Neural cell (in vitro differentiated cells): ENCODE results near the gene CDR2. TPM values are rescaled to one million over a fixed set of nuclear protein-coding genes. Genes with fewer than 3 reads are reported as not detected.

Experiments used
- H2AFZ ChIP-seq: fragments of 200-600, 300-800 bp; sonication (generic), shearing (Covaris generic); 2 replicates; pipeline ENCODE4 v1.6.0; 2014; ENCODE audit warnings: low read depth, mild to moderate bottlenecking, antibody characterized with exemption, low read length, moderate library complexity
- H3F3A ChIP-seq: fragments of 200-600 bp; shearing (Covaris generic); 2 replicates; pipeline ENCODE4 v1.6.1; 2016; ENCODE audit warnings: mild to moderate bottlenecking, moderate library complexity, mixed read lengths, antibody characterized with exemption, low read length; ENCODE audit not compliant: insufficient read depth, poor library complexity, severe bottlenecking
- H3K27ac ChIP-seq: fragments of 200-600, 300-800 bp; sonication (generic), shearing (Covaris generic); 2 replicates; pipeline ENCODE4 v1.5.1; 2014; ENCODE audit warnings: mild to moderate bottlenecking, low read length, moderate library complexity
- H3K27me3 ChIP-seq: fragments of 300-800, 200-600 bp; sonication (generic), shearing (Covaris generic); 2 replicates; pipeline ENCODE4 v1.6.0; 2014; ENCODE audit warnings: mild to moderate bottlenecking, low read depth, low read length, moderate library complexity; ENCODE audit not compliant: insufficient read depth
- H3K36me3 ChIP-seq: fragments of 300-800, 200-600 bp; sonication (generic), shearing (Covaris generic); 2 replicates; pipeline ENCODE4 v1.5.1; 2014; ENCODE audit warnings: mild to moderate bottlenecking, antibody characterized with exemption, low read length, moderate library complexity; ENCODE audit not compliant: insufficient read depth
- H3K4me2 ChIP-seq: fragments of 300-800, 200-600 bp; sonication (generic), shearing (Covaris generic); 2 replicates; pipeline ENCODE4 v1.6.0; 2014; ENCODE audit warnings: mild to moderate bottlenecking, low read length
- H3K4me3 ChIP-seq: fragments of 300-800, 200-600 bp; sonication (generic), shearing (Covaris generic); 2 replicates; pipeline ENCODE4 v1.5.1; 2014; ENCODE audit warnings: mild to moderate bottlenecking, low read length, moderate library complexity
- H3K79me2 ChIP-seq: fragments of 200-600 bp; shearing (Covaris generic); replicated peaks from 2 replicates; pipeline ENCODE4 v1.6.0; 2014; ENCODE audit warnings: mild to moderate bottlenecking, low read length, moderate library complexity; ENCODE audit not compliant: insufficient read depth
- H3K9ac ChIP-seq: fragments of 300-800, 200-600 bp; sonication (generic), shearing (Covaris generic); 2 replicates; pipeline ENCODE4 v1.6.1; 2016; ENCODE audit warnings: mild to moderate bottlenecking, low read length, mixed read lengths
- H3K9me2 ChIP-seq: fragments of 200-600 bp; shearing (Covaris generic); 2 replicates; pipeline ENCODE4 v1.6.1; 2016; ENCODE audit warnings: mild to moderate bottlenecking, low read length, mixed read lengths; ENCODE audit not compliant: insufficient read depth
- H3K9me3 ChIP-seq: fragments of 200-600, 300-800 bp; sonication (generic), shearing (Covaris generic); 2 replicates; pipeline ENCODE4 v1.6.1; 2016; ENCODE audit warnings: mild to moderate bottlenecking, mixed run types, low read length, moderate library complexity, mixed read lengths
- H4K20me1 ChIP-seq: fragments of 200-600 bp; shearing (Covaris generic); 2 replicates; pipeline ENCODE4 v1.6.1; 2016; ENCODE audit warnings: mild to moderate bottlenecking, mixed run types; ENCODE audit not compliant: insufficient read depth
- EP300 ChIP-seq: fragments of 450-650 bp; conservative IDR thresholded peaks from 2 replicates; pipeline ENCODE4 v1.6.1; 2014; ENCODE audit warnings: antibody characterized with exemption, mild to moderate bottlenecking, moderate library complexity; ENCODE audit not compliant: poor library complexity, severe bottlenecking
- EZH2 ChIP-seq: fragments of 200-600, 300-800 bp; shearing (Covaris generic), sonication (generic); IDR thresholded peaks from 2 replicates; pipeline ENCODE4 v1.6.1; 2014; ENCODE audit warnings: antibody characterized with exemption, low read length, borderline replicate concordance, mild to moderate bottlenecking; ENCODE audit not compliant: insufficient read depth, poor library complexity, severe bottlenecking
- MXI1 ChIP-seq: fragments of 450-650 bp; conservative IDR thresholded peaks from 2 replicates; pipeline ENCODE4 v1.6.1; 2014; ENCODE audit warnings: antibody characterized with exemption, mild to moderate bottlenecking; ENCODE audit not compliant: poor library complexity, severe bottlenecking
- POLR2AphosphoS5 ChIP-seq: IDR thresholded peaks from 2 replicates; pipeline ENCODE4 v1.6.1; 2012
- RAD21 ChIP-seq: fragments of 450-650 bp; conservative IDR thresholded peaks from 2 replicates; pipeline ENCODE4 v1.6.1; 2014; ENCODE audit warnings: antibody characterized with exemption, mild to moderate bottlenecking, moderate library complexity
- SMC3 ChIP-seq: fragments of 450-650 bp; conservative IDR thresholded peaks from 2 replicates; pipeline ENCODE4 v1.6.1; 2014; ENCODE audit warnings: antibody characterized with exemption, mild to moderate bottlenecking, moderate library complexity; ENCODE audit not compliant: poor library complexity
- TAF1 ChIP-seq: IDR thresholded peaks from 2 replicates; pipeline ENCODE4 v1.6.1; 2012; ENCODE audit warnings: low read depth
- polyA plus RNA-seq: library from polyadenylated mRNA; depleted of rRNA; stranded (reverse); fragments of >200 nt; gene quantifications from 2 replicates; pipeline ENCODE4 v1.2.3, GENCODE V29; 2014
- TF ChIP-seq, protein P1 (sequence below): fragments of 450-650 bp; IDR thresholded peaks from 2 replicates; pipeline ENCODE4 v1.5.1; 2014; ENCODE audit warnings: antibody characterized with exemption, mild to moderate bottlenecking, moderate library complexity; ENCODE audit not compliant: poor library complexity, severe bottlenecking

The CDR2 gene
- polyA plus RNA-seq, 1 donor from 2014 or later, result 17.8 TPM

DNA sequence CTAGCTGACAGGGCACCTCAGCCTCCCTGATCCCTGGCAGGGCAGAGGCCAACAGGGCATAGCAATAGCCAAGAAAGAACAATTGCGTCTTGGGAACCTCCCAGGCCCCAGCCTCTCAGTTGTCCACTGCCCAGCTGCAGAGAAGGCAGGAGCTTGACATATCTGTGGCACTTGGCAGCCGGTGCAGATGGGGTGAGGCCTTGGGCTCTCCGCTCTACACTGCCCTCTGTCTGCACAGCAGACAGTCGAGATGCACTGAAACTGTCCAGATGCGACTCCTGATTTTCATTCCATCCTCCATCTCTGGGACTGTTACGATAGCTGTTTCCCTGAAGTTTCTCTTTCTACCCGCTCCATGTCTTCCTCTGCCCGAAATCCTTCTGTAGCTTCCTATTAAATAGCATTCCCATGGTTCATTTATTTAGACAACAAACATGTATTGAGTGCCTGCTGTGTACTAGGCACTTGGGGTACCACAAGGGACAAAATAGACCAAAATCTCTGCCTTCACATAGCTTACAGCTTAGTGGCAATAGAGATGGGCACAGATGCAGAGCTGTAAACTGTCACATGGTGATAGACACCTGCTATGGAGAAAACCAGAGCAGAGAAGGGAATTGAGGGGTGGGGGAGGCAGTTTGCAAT, 73.9 kb downstream of the CDR2 start:
- Histone ChIP-seq H3F3A (no peaks in the 10 kb centered on the region), H3K9ac (no peak overlapping the region), H3K27ac (no peak overlapping the region), H3K9me3 (no peaks in the 10 kb centered on the region), H3K9me2 (no peaks in the 10 kb centered on the region), H3K36me3 (no peaks in the 10 kb centered on the region), H3K4me2 (no peak overlapping the region), H4K20me1 (no peaks in the 10 kb centered on the region), H3K27me3 (no peaks in the 10 kb centered on the region), H3K79me2 (peaks cover 8% of the 10 kb centered on the region), H2AFZ (no peak overlapping the region), H3K4me3 (no peak overlapping the region)
- TF ChIP-seq EZH2, result no peak
- TF ChIP-seq, protein P1, sequence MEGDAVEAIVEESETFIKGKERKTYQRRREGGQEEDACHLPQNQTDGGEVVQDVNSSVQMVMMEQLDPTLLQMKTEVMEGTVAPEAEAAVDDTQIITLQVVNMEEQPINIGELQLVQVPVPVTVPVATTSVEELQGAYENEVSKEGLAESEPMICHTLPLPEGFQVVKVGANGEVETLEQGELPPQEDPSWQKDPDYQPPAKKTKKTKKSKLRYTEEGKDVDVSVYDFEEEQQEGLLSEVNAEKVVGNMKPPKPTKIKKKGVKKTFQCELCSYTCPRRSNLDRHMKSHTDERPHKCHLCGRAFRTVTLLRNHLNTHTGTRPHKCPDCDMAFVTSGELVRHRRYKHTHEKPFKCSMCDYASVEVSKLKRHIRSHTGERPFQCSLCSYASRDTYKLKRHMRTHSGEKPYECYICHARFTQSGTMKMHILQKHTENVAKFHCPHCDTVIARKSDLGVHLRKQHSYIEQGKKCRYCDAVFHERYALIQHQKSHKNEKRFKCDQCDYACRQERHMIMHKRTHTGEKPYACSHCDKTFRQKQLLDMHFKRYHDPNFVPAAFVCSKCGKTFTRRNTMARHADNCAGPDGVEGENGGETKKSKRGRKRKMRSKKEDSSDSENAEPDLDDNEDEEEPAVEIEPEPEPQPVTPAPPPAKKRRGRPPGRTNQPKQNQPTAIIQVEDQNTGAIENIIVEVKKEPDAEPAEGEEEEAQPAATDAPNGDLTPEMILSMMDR, result peak; percentile 15

DNA sequence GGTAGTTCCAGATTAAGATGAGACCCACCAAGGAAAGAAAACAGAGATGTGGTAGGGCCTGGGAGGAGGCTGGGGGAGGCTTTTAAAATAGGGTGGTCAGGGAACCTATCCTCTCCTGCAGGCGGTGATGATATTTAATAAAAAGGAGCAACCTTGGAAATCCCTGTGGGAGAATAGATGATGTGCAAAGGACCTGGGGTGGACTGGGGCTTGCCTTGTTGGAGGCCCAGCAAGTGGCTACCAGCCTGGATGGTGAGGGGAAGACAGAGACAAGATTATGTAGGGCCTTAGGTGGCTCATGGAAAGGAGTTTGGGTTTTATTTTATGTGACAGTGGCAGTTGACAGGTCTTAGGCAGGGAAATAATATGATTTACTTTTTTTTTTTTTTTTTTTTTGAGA, 75.4 kb downstream of the CDR2 start:
- peak overlapping the region; percentile 94 for H3K27ac ChIP-seq
- H3K27me3 ChIP-seq, result no peaks in the 10 kb centered on the region
- H3F3A ChIP-seq, result no peaks in the 10 kb centered on the region
- no peaks in the 10 kb centered on the region for H3K36me3 ChIP-seq
- H3K4me2 ChIP-seq, result peak overlapping the region; percentile 17
- TF ChIP-seq TAF1, result no peak
- no peak for TF ChIP-seq EP300
- no peak for TF ChIP-seq POLR2AphosphoS5
- no peak for TF ChIP-seq EZH2
- no peak for TF ChIP-seq RAD21
- TF ChIP-seq, protein P1, result no peak
- no peaks in the 10 kb centered on the region for H3K9me3 ChIP-seq
- H4K20me1 ChIP-seq, result no peaks in the 10 kb centered on the region
- peak overlapping the region; percentile 98 for H3K4me3 ChIP-seq
- H2AFZ ChIP-seq, result no peak overlapping the region
- no peaks in the 10 kb centered on the region for H3K9me2 ChIP-seq
- no peak overlapping the region for H3K9ac ChIP-seq
- peaks cover 8% of the 10 kb centered on the region for H3K79me2 ChIP-seq

DNA sequence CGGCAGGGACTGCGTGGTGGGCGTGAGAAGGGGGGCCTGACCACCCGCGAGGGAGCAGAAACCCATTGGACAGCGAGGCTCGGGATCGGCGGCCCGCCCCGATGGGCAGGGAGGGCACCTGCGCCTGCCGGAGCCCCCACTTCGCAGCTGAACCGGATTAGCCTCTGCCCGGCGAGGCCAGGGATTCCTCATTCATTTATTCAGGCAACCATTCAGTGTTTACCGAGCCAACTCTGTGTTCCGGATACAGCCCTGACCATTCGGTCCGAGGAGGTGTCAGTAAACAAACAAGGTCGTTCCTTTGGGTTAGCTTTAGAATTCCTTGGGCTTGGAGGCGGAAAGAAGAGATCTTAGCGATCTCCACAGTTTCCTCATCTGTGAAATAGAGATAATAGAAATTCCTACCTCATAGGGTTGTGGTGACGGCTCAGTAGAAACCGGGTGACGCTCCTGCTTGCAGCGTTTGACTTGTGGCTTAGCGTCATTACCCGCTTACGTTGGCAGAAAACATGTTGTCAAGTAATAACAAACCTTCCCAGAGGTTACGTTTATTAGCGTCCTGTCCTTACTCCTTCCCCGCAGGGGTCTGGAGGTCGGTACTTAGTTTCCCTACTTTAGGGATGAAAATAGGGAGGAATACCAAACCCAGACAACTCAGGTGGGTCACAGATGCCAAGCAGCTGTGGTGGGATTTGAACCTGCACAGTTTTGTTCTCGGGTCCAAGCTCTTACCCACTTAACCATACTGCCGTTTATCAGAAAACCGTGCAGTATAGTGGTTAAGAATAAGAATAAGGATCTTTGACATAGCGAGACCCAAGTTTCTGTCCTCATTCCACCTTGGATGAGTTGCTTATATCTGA, 76.3 kb downstream of the CDR2 start:
- H3K27me3 ChIP-seq, result no peaks in the 10 kb centered on the region
- peaks cover 8% of the 10 kb centered on the region for H3K79me2 ChIP-seq
- no peaks in the 10 kb centered on the region for H3K36me3 ChIP-seq
- peak overlapping the region; percentile 41 for H3K4me2 ChIP-seq
- peak overlapping the region; percentile 98 for H3K4me3 ChIP-seq
- peak overlapping the region; percentile 94 for H3K27ac ChIP-seq
- no peaks in the 10 kb centered on the region for H4K20me1 ChIP-seq
- H2AFZ ChIP-seq, result peak overlapping the region; percentile 60
- H3K9me3 ChIP-seq, result no peaks in the 10 kb centered on the region
- H3K9ac ChIP-seq, result peak overlapping the region; percentile 90
- H3F3A ChIP-seq, result no peaks in the 10 kb centered on the region
- no peaks in the 10 kb centered on the region for H3K9me2 ChIP-seq
- TF ChIP-seq SMC3 (no peak), POLR2AphosphoS5 (peak; percentile 44), TAF1 (no peak), EZH2 (no peak), MXI1 (peak; percentile 37), EP300 (peak; percentile 75), RAD21 (no peak)
- TF ChIP-seq, protein P1, result no peak
